NK-92 (cell line): Measurements from ENCODE around the gene CLCA2.

ENCODE experiments used
- DNase-seq: peaks from one replicate; lab custom pipeline; 2025; ENCODE audit not compliant: unreplicated experiment; lab: John Stamatoyannopoulos, UW

Gene CLCA2

DNA sequence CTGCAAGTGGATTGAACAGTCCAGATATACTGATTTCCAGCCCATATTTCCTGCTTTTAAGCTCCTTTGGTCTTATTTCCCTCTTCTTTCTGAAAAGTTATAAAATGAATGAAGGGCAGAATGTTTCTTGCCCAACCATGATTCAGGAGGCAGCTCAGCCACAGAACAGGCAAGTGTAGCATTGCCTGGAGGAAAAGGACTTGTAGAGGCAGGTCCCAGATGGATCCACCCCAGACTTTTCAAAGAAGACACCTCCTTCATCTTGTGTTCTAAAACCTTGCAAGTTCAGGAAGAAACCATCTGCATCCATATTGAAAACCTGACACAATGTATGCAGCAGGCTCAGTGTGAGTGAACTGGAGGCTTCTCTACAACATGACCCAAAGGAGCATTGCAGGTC, at the start of gene CLCA2:
CLCA2 (plus strand) TSS at position 299 of the 400 bp plus-strand sequence; CDS start at position 376, 77 bp downstream.
- no peak for DNase-seq

DNA sequence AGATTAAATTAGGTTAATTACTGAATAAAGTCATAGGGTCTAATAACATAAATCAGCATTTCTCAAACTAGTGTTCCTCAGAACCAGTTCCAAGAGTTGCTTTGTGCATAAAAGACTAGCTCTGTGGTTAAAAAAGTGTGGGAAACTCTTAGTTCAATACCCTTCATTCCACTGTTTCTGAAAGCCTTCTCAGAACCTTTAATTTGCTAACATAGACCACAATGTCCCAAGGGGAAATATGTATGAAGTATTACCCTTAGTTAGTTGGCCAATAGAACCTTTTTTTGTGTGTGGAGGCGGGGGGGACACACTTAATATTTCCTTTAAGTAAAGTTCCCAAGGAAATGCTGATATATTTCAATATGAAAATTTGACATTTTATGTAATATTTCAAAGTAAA, 48.3 kb upstream of the CLCA2 start:
- no peak for DNase-seq

GRCh38 chr1:86377341-86377740, 46.6 kb upstream of the CLCA2 start:
- no peak for DNase-seq

- no peak for DNase-seq
Measured at GRCh38 chr1:86378813-86379212, 45.2 kb upstream of the CLCA2 start.

GRCh38 chr1:86380257-86380861, 43.6 kb upstream of the CLCA2 start:
- no peak for DNase-seq

- no peak for DNase-seq
Measured at GRCh38 chr1:86381223-86381622, 42.7 kb upstream of the CLCA2 start.

- no peak for DNase-seq
Measured at GRCh38 chr1:86382878-86383277, 41.1 kb upstream of the CLCA2 start.

DNA sequence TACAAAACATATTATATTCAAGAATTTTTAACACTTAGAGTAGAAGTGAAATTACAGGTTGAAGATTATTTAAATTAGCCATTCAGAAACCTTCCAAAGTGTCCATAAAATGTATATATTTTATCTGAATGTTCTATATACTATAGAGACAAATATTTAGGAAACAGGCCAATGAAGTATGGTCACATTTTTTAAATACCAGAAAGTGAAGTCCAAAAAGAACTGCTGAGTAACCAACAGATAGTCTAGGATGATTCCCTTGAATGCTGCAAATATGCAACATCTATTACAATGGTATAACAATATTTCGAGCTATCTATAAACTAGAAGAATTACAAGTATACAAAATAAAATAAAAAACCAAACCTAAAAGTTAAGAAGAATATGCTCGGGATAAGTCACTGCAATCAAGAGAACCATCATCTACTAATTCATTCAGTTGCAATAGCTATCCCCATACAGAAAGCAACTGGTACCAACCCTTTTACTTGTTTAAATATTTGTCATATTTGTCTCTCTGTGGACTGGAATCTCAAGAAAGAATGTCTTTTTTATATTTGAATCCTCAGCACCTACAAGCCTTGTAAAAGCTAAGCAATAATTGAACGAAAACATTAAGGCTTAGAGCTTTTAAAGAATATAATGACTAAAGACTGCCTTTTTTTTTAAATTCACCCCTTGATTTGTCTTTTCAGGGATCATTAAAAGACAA, 35.9 kb upstream of the CLCA2 start:
- no peak for DNase-seq

DNA sequence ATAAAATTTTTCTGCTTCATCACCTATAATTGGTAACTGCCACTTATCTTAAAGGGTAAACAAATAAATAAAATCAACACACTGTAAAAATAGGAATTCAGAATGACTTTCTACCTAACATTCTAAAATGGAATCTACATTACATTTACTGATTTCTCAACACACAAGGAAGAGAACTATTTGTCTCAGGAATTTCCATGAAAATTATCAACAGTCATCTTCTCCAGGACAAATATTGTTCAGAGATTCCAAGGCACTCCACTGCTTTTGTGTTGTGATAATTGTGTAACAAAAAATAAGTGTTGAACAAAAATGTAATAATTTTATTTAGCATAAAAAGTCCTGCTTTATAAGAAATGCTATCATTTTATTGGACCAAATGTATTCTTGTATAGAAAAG, 35.2 kb upstream of the CLCA2 start:
- DNase-seq: no peak

DNA sequence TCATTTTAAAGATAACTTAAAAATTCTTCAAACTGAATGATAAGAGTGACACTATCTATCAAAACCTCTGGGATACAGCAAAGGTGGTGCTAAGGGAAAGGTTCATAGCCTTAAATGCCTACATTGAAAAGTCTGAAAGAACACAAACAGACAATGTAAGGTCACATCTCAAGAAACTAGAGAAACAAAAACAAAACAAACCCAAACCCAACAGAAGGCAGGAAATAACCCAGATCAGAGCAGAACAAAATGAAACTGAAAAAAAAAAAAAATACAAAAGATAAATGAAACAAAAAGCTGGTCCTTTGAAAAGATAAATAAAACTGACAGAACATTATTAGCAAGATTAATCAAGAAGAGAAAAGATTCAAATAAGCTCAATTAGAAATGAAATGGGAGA, 34.7 kb upstream of the CLCA2 start:
- no peak for DNase-seq

DNA sequence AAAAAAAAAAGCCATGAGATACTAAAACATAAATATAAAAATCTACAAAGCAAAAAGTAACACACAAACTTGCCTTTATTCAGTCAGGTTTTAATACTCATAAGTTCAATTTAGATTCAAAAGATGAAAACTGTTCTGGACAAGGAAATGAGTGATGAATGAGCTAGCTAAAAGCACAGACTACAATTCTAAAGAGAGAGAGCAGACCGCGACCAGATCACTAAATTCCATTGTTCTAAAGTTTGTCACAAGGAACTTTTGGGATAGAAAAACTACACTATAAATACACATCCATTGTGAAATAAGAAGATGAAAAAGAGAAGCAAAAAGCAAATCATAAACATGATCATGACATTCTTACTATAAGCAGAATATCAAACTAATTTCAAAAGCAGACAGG, 29.6 kb upstream of the CLCA2 start:
- DNase-seq: no peak

GRCh38 chr1:86395751-86396497, 28.0 kb upstream of the CLCA2 start, which contains the start of gene ODF2L:
Gene ODF2L (minus strand): TSS chr1:86396323. CDS start chr1:86387027, 9,296 bp downstream.
- DNase-seq: peak; percentile 13

DNA sequence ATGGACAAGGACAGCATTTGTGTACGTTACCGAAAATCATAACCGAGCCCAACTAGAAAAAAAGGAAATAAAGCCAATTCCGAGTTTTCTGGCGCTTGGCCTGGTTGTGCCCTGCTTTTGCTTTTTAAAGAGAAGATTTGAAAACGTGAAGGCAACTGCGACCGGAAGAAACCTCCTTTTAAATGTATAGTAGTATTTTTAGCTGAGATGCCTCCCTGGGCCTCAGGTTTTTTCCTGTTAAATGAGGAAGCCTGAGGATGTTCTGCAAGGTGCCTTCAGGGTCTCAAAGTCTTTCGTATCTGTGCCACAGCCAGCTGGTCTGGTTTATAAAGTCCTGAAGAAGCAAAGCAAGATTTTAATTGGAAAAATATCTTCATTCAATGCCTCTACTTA, 27.5 kb upstream of the CLCA2 start:
- DNase-seq: no peak

DNA sequence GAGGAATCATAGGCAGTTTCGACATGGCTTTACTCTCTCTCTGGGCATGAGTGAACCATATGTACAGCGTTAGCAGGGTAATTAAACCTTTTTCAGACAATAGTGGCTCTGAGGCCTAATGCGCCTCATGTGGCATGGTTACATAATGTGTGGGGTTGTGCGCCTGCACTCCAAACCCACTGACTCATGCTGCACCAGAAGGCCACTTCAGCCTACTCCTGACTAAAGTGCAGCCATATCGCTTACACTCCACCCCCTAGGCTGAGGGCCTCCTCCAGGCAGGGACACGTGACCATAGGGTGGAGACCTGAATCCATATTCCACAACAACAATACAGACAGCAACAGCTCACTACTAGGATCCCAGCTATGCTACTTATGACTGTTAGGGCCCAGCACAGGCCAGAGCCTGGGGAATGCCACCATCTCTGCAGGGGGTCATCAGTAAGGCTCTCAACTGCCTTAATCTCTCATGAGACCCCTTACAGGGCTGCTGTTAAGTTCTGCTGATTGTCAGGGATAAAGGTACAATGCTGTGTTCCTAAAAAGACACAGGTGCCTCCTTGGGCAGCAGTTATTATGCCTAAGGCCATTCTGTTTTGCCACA, 14.5 kb upstream of the CLCA2 start:
- no peak for DNase-seq

DNA sequence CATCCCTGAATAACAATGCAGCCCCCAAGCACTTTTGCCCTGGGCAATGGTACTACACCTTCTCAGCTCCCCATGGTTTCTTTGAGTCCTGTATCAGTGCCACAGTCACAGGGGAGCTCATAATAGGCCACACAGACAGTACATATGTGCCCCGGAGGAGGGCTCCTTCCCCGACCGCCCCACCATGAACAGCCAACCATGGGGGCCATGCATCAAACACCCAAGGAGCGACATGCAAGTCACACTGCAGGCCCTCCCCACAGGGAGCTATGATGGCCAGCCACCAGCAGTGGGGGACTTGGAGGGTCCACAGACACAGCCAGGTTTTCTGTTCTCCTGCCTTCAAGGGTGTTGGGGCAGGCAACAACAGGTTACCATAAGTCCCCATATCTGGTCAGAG, 13.1 kb upstream of the CLCA2 start:
- no peak for DNase-seq

- no peak for DNase-seq
Measured at GRCh38 chr1:86416343-86416742, 7.6 kb upstream of the CLCA2 start.

DNA sequence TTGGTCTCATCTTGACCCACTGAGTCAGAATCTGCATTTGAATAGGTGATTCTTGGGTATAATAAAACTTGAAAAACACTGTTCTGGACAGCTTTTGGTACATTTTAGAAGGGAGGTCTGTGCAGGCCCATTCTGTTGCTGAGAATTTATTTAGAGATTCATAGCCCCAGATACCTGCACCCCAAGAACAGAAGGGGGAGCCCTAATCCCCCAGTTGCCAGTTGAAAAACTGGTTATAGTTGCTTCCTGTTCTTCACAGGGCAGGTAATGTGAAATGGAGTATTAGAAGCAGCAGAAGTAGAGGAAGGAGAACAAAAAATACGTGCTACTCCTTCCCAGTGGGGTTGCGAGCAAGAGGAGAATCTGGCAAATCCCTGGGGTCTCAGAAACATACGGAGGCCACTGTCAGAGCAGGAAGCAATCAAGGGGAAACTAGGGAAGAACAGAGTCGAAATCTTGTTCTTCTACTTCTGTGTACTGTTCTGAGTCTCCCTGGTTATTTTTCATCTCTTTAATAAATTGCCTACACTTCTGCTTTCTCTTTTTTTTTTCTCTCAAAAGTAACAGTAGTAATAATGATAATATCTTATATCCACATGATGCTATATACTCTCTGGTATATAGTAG, 4.6 kb upstream of the CLCA2 start:
- DNase-seq: no peak

DNA sequence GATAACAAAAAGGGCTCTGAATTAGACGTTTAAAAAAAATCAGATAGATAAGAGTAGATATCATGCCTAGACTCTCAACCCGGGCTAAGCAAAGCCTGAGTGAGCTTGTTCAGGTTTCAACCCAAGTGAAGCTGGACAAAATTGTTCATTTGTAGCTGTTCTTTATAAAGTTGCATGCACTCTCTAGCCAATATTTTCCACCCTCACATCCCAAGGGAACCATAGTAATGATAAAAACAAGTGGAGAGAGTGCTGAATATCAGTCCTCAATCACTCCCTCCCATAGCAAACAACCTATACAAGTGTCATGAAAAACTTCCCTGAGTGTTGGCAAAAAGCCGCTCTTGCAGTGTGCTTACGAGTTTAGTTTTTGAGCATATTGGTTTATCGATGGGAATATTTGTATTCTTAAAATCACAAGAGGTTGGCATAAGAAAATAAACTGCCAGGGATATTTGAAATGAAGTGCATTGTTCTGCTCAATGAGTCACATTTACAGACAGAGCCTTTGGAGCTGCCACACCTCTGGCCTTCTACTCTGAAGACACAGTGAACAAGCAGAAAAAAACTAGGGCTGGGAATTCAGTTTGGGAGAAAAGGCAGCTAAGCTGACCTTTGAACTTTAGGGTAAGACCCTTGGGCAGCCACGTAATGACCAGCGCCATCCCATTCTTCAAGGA, 2.2 kb upstream of the CLCA2 start:
- no peak for DNase-seq

DNA sequence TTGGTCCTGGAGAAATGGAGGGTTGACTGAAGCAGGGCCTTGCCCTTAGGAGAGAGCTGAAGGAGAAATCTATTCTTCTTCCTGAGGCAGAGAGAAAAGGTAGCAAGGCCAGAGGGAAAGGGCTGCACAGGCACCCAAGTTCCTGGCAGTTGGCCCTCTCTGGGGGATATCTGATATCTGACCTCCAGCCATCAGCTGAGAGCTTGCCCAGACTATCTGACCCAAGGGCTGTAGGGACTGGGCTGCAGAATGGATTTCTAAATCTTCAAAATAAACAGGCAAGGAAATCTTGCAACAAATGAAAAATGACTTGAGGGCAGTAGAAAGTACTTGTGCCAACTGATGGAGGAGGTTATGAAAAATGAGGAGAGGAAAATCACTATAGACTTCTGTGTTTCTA, 498 bp upstream of the CLCA2 start:
- no peak for DNase-seq

DNA sequence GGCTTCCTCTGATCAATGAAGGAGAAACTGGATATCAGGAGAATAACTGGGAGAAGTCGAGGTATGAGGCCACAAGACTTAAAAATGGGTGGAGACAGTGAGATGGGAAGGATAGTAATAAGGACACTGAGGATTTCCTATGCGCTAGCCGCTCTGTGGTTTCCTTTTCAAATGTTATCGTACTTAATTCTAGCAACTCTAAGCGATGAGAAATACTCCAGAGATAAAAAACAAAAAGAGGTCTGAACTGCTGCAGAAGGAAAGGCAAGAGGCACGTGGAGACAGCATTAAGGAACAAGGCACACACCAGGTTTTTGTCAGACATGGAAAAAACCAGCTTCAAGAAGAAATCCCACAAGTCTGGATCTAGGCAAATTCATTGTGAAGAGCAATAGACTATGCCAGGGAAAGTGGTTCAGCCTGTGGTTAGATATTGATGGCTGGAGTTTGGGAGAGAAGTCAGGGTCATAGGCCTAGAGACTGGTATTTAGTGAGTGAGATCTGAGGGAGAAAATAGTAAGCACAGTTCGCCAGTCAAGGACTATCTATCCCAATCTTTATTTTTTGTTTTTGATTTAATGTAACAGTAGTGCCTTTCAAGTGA, 5.3 kb downstream of the CLCA2 start:
- no peak for DNase-seq
